Measurements from ENCODE around the gene PKD1L1.

The PKD1L1 gene

GRCh38 chr7:47988496-47989386 is 40.5 kb upstream of the PKD1L1 start:
- TF ChIP-seq RAD21 (IDR thresholded peaks at IDR 0.05; ENCODE audit: low read depth) (no peak), CREB1 (IDR thresholded peaks at IDR 0.05; ENCODE audit: low read depth) (no peak), TAF1 (IDR thresholded peaks at IDR 0.05; ENCODE audit: low read depth) (no peak), FOXM1 (IDR thresholded peaks at IDR 0.05; ENCODE audit: borderline replicate concordance, low read depth) (no peak), REST (IDR thresholded peaks at IDR 0.05; ENCODE audit: low read depth) (no peak), TEAD4 (IDR thresholded peaks at IDR 0.05) (no peak), USF1 (IDR thresholded peaks at IDR 0.05) (no peak)

DNA sequence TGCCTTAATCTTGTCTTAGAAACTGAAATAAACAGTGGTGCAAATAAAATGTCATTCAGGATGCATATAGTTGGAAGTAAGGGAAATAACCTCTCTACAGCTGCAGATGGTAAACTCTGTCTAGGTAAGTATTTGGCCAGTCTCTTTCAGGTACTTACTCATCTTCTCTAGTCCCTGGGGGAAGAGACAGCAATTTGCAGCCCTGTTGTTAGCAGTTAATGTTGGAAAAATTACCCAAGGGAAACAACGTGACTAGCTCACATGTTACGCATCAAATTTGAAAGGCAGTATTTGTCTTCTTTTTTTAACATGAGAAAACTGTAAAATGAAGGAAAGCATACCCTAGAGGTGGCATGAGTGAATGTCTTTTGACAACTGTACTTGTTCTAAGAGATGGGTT is 34.3 kb upstream of the PKD1L1 start:
- TF ChIP-seq EGR1 (IDR thresholded peaks at IDR 0.05) (no peak), CREB1 (IDR thresholded peaks at IDR 0.05; ENCODE audit: low read depth) (no peak), REST (IDR thresholded peaks at IDR 0.05; ENCODE audit: low read depth) (no peak), EP300 (IDR thresholded peaks at IDR 0.05; ENCODE audit: borderline replicate concordance) (no peak), USF1 (IDR thresholded peaks at IDR 0.05) (no peak), ZBTB7A (IDR thresholded peaks at IDR 0.05; ENCODE audit: low read depth) (no peak), NFIC (IDR thresholded peaks at IDR 0.05) (no peak), MAX (IDR thresholded peaks at IDR 0.05) (no peak), TCF12 (IDR thresholded peaks at IDR 0.05; ENCODE audit: low read depth) (no peak), CEBPB (IDR thresholded peaks at IDR 0.05) (no peak), TEAD4 (IDR thresholded peaks at IDR 0.05) (no peak), YY1 (IDR thresholded peaks at IDR 0.05; ENCODE audit: low read depth) (no peak), RAD21 (IDR thresholded peaks at IDR 0.05; ENCODE audit: low read depth) (no peak), FOXM1 (IDR thresholded peaks at IDR 0.05; ENCODE audit: borderline replicate concordance, low read depth) (no peak), TAF1 (IDR thresholded peaks at IDR 0.05; ENCODE audit: low read depth) (no peak)

- no peak for TF ChIP-seq TCF12 (IDR thresholded peaks at IDR 0.05; ENCODE audit: low read depth)
- TF ChIP-seq CEBPB (IDR thresholded peaks at IDR 0.05): no peak
- TF ChIP-seq YY1 (IDR thresholded peaks at IDR 0.05; ENCODE audit: low read depth): no peak
- TF ChIP-seq CREB1 (IDR thresholded peaks at IDR 0.05; ENCODE audit: low read depth): no peak
- no peak for TF ChIP-seq NFIC (IDR thresholded peaks at IDR 0.05)
- no peak for TF ChIP-seq USF1 (IDR thresholded peaks at IDR 0.05)
- TF ChIP-seq FOXM1 (IDR thresholded peaks at IDR 0.05; ENCODE audit: borderline replicate concordance, low read depth): no peak
- no peak for TF ChIP-seq ZBTB7A (IDR thresholded peaks at IDR 0.05; ENCODE audit: low read depth)
- no peak for TF ChIP-seq TEAD4 (IDR thresholded peaks at IDR 0.05)
- no peak for TF ChIP-seq MAX (IDR thresholded peaks at IDR 0.05)
- no peak for TF ChIP-seq REST (IDR thresholded peaks at IDR 0.05; ENCODE audit: low read depth)
- no peak for TF ChIP-seq TAF1 (IDR thresholded peaks at IDR 0.05; ENCODE audit: low read depth)
- no peak for TF ChIP-seq EGR1 (IDR thresholded peaks at IDR 0.05)
- TF ChIP-seq EP300 (IDR thresholded peaks at IDR 0.05; ENCODE audit: borderline replicate concordance): no peak
- TF ChIP-seq RAD21 (IDR thresholded peaks at IDR 0.05; ENCODE audit: low read depth): no peak
Observed at GRCh38 chr7:47979832-47980181, 31.5 kb upstream of the PKD1L1 start.
